ENCODE data around the gene QARS1. TPM values are rescaled to one million over a fixed set of nuclear protein-coding genes. Genes with fewer than 3 reads are reported as not detected.
A peak's percentile ranks its signal among the peaks of the same experiment; 100 is the strongest.

The QARS1 gene
- total and polyA plus RNA-seq, 2 of the 13 experiments (the other 11 are each of a cell fraction or from before 2014, with no cell fraction given): 307 to 327 TPM

- TF ChIP-seq ZNF687 (CRISPR knock-in tag; IDR thresholded peaks at IDR 0.05): peak; percentile 83
- peak; percentile 87; the same call in 1 of the 2 replicates for TF ChIP-seq ZNF788 (CRISPR knock-in tag; IDR thresholded peaks at IDR 0.05; ENCODE audit: borderline replicate concordance)
- no peak; the same call in 1 of the 2 replicates for TF ChIP-seq KLF11 (CRISPR knock-in tag; IDR thresholded peaks at IDR 0.05)
- no peak for TF ChIP-seq ZFP37 (CRISPR knock-in tag; IDR thresholded peaks at IDR 0.05; ENCODE audit: borderline replicate concordance)
- no peak for TF ChIP-seq RARG (CRISPR knock-in tag; IDR thresholded peaks at IDR 0.05; ENCODE audit: low read depth)
- TF ChIP-seq MXI1 (IDR thresholded peaks at IDR 0.05; ENCODE audit: borderline replicate concordance, low read depth, low read length): peak; percentile 68
- TF ChIP-seq ZNF792 (CRISPR knock-in tag; IDR thresholded peaks at IDR 0.05): 0 out of 2 replicates have a peak, but pooled peaks have one; percentile 35
- TF ChIP-seq NCOA2 (CRISPR knock-in tag; IDR thresholded peaks at IDR 0.05): peak; percentile 13; the same call in 1 of the 2 replicates
- peak; percentile 61; the same call in 1 of the 2 replicates for TF ChIP-seq ZSCAN31 (CRISPR knock-in tag; IDR thresholded peaks at IDR 0.05; ENCODE audit: low read depth)
- TF ChIP-seq IRF2 (CRISPR knock-in tag; IDR thresholded peaks at IDR 0.05): peak; percentile 59
- 0 out of 2 replicates have a peak, but pooled peaks have one; percentile 69 for TF ChIP-seq ZNF44 (CRISPR knock-in tag; IDR thresholded peaks at IDR 0.05)
- TF ChIP-seq ZNF746 (CRISPR knock-in tag; IDR thresholded peaks at IDR 0.05): peak; percentile 23; the same call in 1 of the 2 replicates
- 0 out of 2 replicates have a peak, but pooled peaks have one; percentile 71 for TF ChIP-seq RFXAP (CRISPR knock-in tag; IDR thresholded peaks at IDR 0.05; ENCODE audit: borderline replicate concordance)
- peak; percentile 94 for TF ChIP-seq ZFY (CRISPR knock-in tag; IDR thresholded peaks at IDR 0.05)
- TF ChIP-seq SATB2 (CRISPR knock-in tag; IDR thresholded peaks at IDR 0.05): no peak
- peak; percentile 77 for TF ChIP-seq RFX1 (IDR thresholded peaks at IDR 0.05)
- peak; percentile 91 for TF ChIP-seq ZNF709 (CRISPR knock-in tag; IDR thresholded peaks at IDR 0.05)
- TF ChIP-seq PRPF4 (IDR thresholded peaks at IDR 0.05; ENCODE audit: low read depth, low read length, poor library complexity, severe bottlenecking): no peak
Measured at GRCh38 chr3:49104427-49105291, at the start of gene QARS1 (continued).
